IMR-90 (cell line): ENCODE data around the gene ABCD1.

Experiments
- CTCF ChIP-seq: conservative IDR thresholded peaks from 2 replicates; pipeline ENCODE4 v1.5.1; 2012; ENCODE audit warnings: mild to moderate bottlenecking, low read depth, low read length, improper control_type of control experiment
- ELK1 ChIP-seq: fragments of 150-350 bp; IDR thresholded peaks from 2 replicates; pipeline ENCODE4 v1.6.1; 2016; ENCODE audit warnings: low read depth, mild to moderate bottlenecking, low read length, moderate library complexity, borderline replicate concordance
- FOS ChIP-seq: fragments of 150-350 bp; IDR thresholded peaks from 2 replicates; pipeline ENCODE4 v1.6.1; 2016; ENCODE audit warnings: low read depth, low read length
- MAFK ChIP-seq: IDR thresholded peaks from 2 replicates; pipeline ENCODE4 v1.6.1; 2012; ENCODE audit warnings: low read depth, low read length, improper control_type of control experiment
- NFE2L2 ChIP-seq: fragments of 150-350 bp; IDR thresholded peaks from 2 replicates; pipeline ENCODE4 v1.6.1; 2016; ENCODE audit warnings: low read depth, mild to moderate bottlenecking, low read length
- POLR2A ChIP-seq: IDR thresholded peaks from 2 replicates; pipeline ENCODE4 v1.6.1; 2012; ENCODE audit warnings: mild to moderate bottlenecking, low read depth, low read length
- RFX5 ChIP-seq: IDR thresholded peaks from 2 replicates; pipeline ENCODE4 v1.8.0; 2012; ENCODE audit warnings: low read depth, mild to moderate bottlenecking, low read length, moderate library complexity
- SMC3 ChIP-seq: fragments of 150-350 bp; IDR thresholded peaks from 2 replicates; pipeline ENCODE4 v1.6.1; 2016; ENCODE audit warnings: low read depth, mild to moderate bottlenecking, antibody characterized with exemption, low read length, moderate library complexity
- USF2 ChIP-seq: fragments of 150-350 bp; IDR thresholded peaks from 2 replicates; pipeline ENCODE4 v1.6.1; 2017; ENCODE audit warnings: mild to moderate bottlenecking, antibody characterized with exemption, low read length, low read depth

GRCh38 chrX:153688506-153688905 lies 36.1 kb upstream of the ABCD1 start:
- TF ChIP-seq CTCF = no peak
- TF ChIP-seq POLR2A = no peak
- no peak for TF ChIP-seq FOS
- TF ChIP-seq ELK1 = no peak
- TF ChIP-seq SMC3 = no peak
- TF ChIP-seq RFX5 = no peak
- no peak for TF ChIP-seq NFE2L2
- no peak for TF ChIP-seq MAFK
- no peak for TF ChIP-seq USF2
